Central memory CD8-positive, alpha-beta T cell (primary cell): Measurements from ENCODE around the gene NELFA.

ENCODE experiments used
- ATAC-seq: fragments of 150-1000 bp; cut with Tn5 transposase; replicated peaks from 2 replicates; pipeline ENCODE4 v1.10.0; 2022; ENCODE audit warnings: mild to moderate bottlenecking, moderate FRiP score, moderate number of reproducible peaks; ENCODE audit not compliant: poor library complexity, severe bottlenecking; ENCODE audit errors: extremely low read depth
- DNase-seq, 2 donors: peaks; one replicate each; pipeline ENCODE4 v3.0.0; 2021; ENCODE audit warnings: low spot score in 2 of 2
- H3K27ac Mint-ChIP-seq: one replicate; pipeline ENCODE4 v1.8.0; 2022; ENCODE audit warnings: low read depth, mild to moderate bottlenecking, moderate library complexity, mixed read lengths
- H3K27me3 Mint-ChIP-seq: one replicate; pipeline ENCODE4 v1.8.0; 2022; ENCODE audit warnings: mixed read lengths
- H3K36me3 Mint-ChIP-seq: one replicate; pipeline ENCODE4 v1.8.0; 2022; ENCODE audit warnings: mild to moderate bottlenecking, moderate library complexity, mixed read lengths; ENCODE audit not compliant: insufficient read depth
- H3K4me1 Mint-ChIP-seq: one replicate; pipeline ENCODE4 v1.8.0; 2022; ENCODE audit warnings: mixed read lengths
- H3K4me3 Mint-ChIP-seq: one replicate; pipeline ENCODE4 v1.8.0; 2022; ENCODE audit warnings: mild to moderate bottlenecking, moderate library complexity, mixed read lengths
- H3K9me3 Mint-ChIP-seq: one replicate; pipeline ENCODE4 v1.8.0; 2022; ENCODE audit warnings: mixed read lengths

Gene NELFA

GRCh38 chr4:2008921-2009650 is at the start of gene NELFA:
TSS of gene NELFA (minus strand) at chr4:2008974. CDS start at chr4:2008959, 15 bp downstream.
- H3K27me3 Mint-ChIP-seq: no peaks in the 10 kb centered on the region
- H3K36me3 Mint-ChIP-seq: peaks cover 17% of the 10 kb centered on the region
- peak within 1 kb of the TSS; percentile 92 for H3K4me3 Mint-ChIP-seq
- H3K9me3 Mint-ChIP-seq: no peaks in the 10 kb centered on the region
- peak within 1 kb of the TSS; percentile 93 for H3K27ac Mint-ChIP-seq
- peak; percentile 80 for ATAC-seq
- peaks cover 37% of the 10 kb centered on the region for H3K4me1 Mint-ChIP-seq
- peak; percentile 93 to 97 for DNase-seq

GRCh38 chr4:2057382-2058065 is 48.8 kb upstream of the NELFA start:
- H3K27me3 Mint-ChIP-seq: peaks cover 54% of the 10 kb centered on the region
- peaks cover 1% of the 10 kb centered on the region for H3K36me3 Mint-ChIP-seq
- no peak overlapping the region for H3K27ac Mint-ChIP-seq
- no peaks in the 10 kb centered on the region for H3K9me3 Mint-ChIP-seq
- peak overlapping the region; percentile 33 for H3K4me3 Mint-ChIP-seq
- no peaks in the 10 kb centered on the region for H3K4me1 Mint-ChIP-seq
- ATAC-seq: no peak
- DNase-seq: no peak

- no peak for ATAC-seq
- no peaks in the 10 kb centered on the region for H3K4me1 Mint-ChIP-seq
- H3K36me3 Mint-ChIP-seq: peaks cover 1% of the 10 kb centered on the region
- peaks cover 63% of the 10 kb centered on the region for H3K27me3 Mint-ChIP-seq
- no peak for DNase-seq
- no peak overlapping the region for H3K27ac Mint-ChIP-seq
- H3K9me3 Mint-ChIP-seq: no peaks in the 10 kb centered on the region
- H3K4me3 Mint-ChIP-seq: no peak overlapping the region
These were observed 45.4 kb upstream of the NELFA start for GRCh38 chr4:2054217-2054616.

- no peaks in the 10 kb centered on the region for H3K9me3 Mint-ChIP-seq
- peaks cover 1% of the 10 kb centered on the region for H3K36me3 Mint-ChIP-seq
- ATAC-seq (no peak), DNase-seq (no peak)
- no peak overlapping the region for H3K27ac Mint-ChIP-seq
- H3K4me1 Mint-ChIP-seq: no peaks in the 10 kb centered on the region
- peaks cover 47% of the 10 kb centered on the region for H3K27me3 Mint-ChIP-seq
- no peak overlapping the region for H3K4me3 Mint-ChIP-seq
These were observed 42.3 kb upstream of the NELFA start for GRCh38 chr4:2051086-2051485.

GRCh38 chr4:2049811-2050210 is 41.0 kb upstream of the NELFA start:
- no peak overlapping the region for H3K27ac Mint-ChIP-seq

GRCh38 chr4:2049381-2049780 is 40.6 kb upstream of the NELFA start:
- Mint-ChIP-seq H3K4me1 (no peaks in the 10 kb centered on the region), H3K27me3 (peaks cover 43% of the 10 kb centered on the region), H3K9me3 (no peaks in the 10 kb centered on the region), H3K27ac (no peak overlapping the region), H3K4me3 (no peak overlapping the region), H3K36me3 (peaks cover 3% of the 10 kb centered on the region)
- no peak for ATAC-seq
- no peak for DNase-seq

More at GRCh38 chr4:2049811-2050210, 41.0 kb upstream of the NELFA start:
- H3K9me3 Mint-ChIP-seq: no peaks in the 10 kb centered on the region
- H3K36me3 Mint-ChIP-seq: peaks cover 1% of the 10 kb centered on the region
- H3K4me1 Mint-ChIP-seq: no peaks in the 10 kb centered on the region
- ATAC-seq: no peak
- no peak for DNase-seq
- no peak overlapping the region for H3K4me3 Mint-ChIP-seq
- peaks cover 45% of the 10 kb centered on the region for H3K27me3 Mint-ChIP-seq

- Mint-ChIP-seq H3K27me3 (peaks cover 37% of the 10 kb centered on the region), H3K9me3 (no peaks in the 10 kb centered on the region), H3K4me1 (no peaks in the 10 kb centered on the region), H3K4me3 (no peak overlapping the region), H3K27ac (no peak overlapping the region), H3K36me3 (peaks cover 3% of the 10 kb centered on the region)
- DNase-seq (no peak), ATAC-seq (no peak)
These were observed 40.1 kb upstream of the NELFA start for GRCh38 chr4:2048831-2049230.

- peaks cover 2% of the 10 kb centered on the region for H3K36me3 Mint-ChIP-seq
- H3K27me3 Mint-ChIP-seq: peaks cover 34% of the 10 kb centered on the region
- no peak overlapping the region for H3K27ac Mint-ChIP-seq
- no peak overlapping the region for H3K4me3 Mint-ChIP-seq
- DNase-seq: no peak
- ATAC-seq: no peak
- H3K9me3 Mint-ChIP-seq: no peaks in the 10 kb centered on the region
- H3K4me1 Mint-ChIP-seq: no peaks in the 10 kb centered on the region
These were observed 39.2 kb upstream of the NELFA start for GRCh38 chr4:2047781-2048581.

GRCh38 chr4:2047031-2047660 is 38.4 kb upstream of the NELFA start:
- no peaks in the 10 kb centered on the region for H3K4me1 Mint-ChIP-seq
- no peaks in the 10 kb centered on the region for H3K9me3 Mint-ChIP-seq
- peaks cover 4% of the 10 kb centered on the region for H3K36me3 Mint-ChIP-seq
- H3K4me3 Mint-ChIP-seq: no peak overlapping the region
- no peak for DNase-seq
- no peak overlapping the region for H3K27ac Mint-ChIP-seq
- no peak for ATAC-seq
- peaks cover 25% of the 10 kb centered on the region for H3K27me3 Mint-ChIP-seq

GRCh38 chr4:2046031-2046961 is 37.5 kb upstream of the NELFA start:
- ATAC-seq: no peak
- H3K4me3 Mint-ChIP-seq: no peak overlapping the region
- H3K4me1 Mint-ChIP-seq: no peaks in the 10 kb centered on the region
- H3K27ac Mint-ChIP-seq: no peak overlapping the region
- no peaks in the 10 kb centered on the region for H3K9me3 Mint-ChIP-seq
- DNase-seq: no peak
- peaks cover 4% of the 10 kb centered on the region for H3K36me3 Mint-ChIP-seq
- peaks cover 19% of the 10 kb centered on the region for H3K27me3 Mint-ChIP-seq

- no peak overlapping the region for H3K27ac Mint-ChIP-seq
- no peak for DNase-seq
- no peaks in the 10 kb centered on the region for H3K9me3 Mint-ChIP-seq
- H3K27me3 Mint-ChIP-seq: peaks cover 11% of the 10 kb centered on the region
- H3K4me3 Mint-ChIP-seq: no peak overlapping the region
- ATAC-seq: no peak
- no peaks in the 10 kb centered on the region for H3K4me1 Mint-ChIP-seq
- H3K36me3 Mint-ChIP-seq: peaks cover 4% of the 10 kb centered on the region
These were observed 36.8 kb upstream of the NELFA start for GRCh38 chr4:2045518-2045951.
